Heart left ventricle (tissue), 16 donors: ENCODE data around the gene SIX5. TPM values are rescaled to one million over a fixed set of nuclear protein-coding genes. Genes with fewer than 3 reads are reported as not detected.

Source experiments
- ATAC-seq, 4 donors: fragments of 200-7000 bp; cut with Tn5 transposase; one replicate each; pipeline ENCODE4 v1.9.1; 2020 to 2022; ENCODE audit warnings: moderate library complexity in 4 of 4, mild to moderate bottlenecking in 3 of 4, moderate number of reproducible peaks in 1 of 4
- DNase-seq, 5 donors: peaks; one replicate each; pipeline ENCODE4 v3.0.0-alpha.2; 2020
- H3K27ac ChIP-seq, 12 donors: fragments of 200-600 bp; sonication (generic) in 4 of 12; one replicate each; pipeline versions ENCODE4 v1.5.0 to v1.8.0; 2016 to 2022; ENCODE audit warnings: mild to moderate bottlenecking in 2 of 12
- H3K27me3 ChIP-seq, 9 donors: fragments of 200-600 bp; sonication (generic) in 2 of 9; one replicate each; pipeline versions ENCODE4 v1.5.1 to v1.8.0; 2016 to 2022; ENCODE audit warnings: mild to moderate bottlenecking in 3 of 9
- H3K36me3 ChIP-seq, 9 donors: fragments of 200-600 bp; sonication (generic) in 2 of 9; one replicate each; pipeline versions ENCODE4 v1.5.0 to v1.8.0; 2018 to 2022; ENCODE audit warnings: mild to moderate bottlenecking in 2 of 9
- H3K4me1 ChIP-seq, 12 donors: fragments of 200-600 bp; sonication (generic) in 4 of 12; one replicate each; pipeline versions ENCODE4 v1.5.0 to v1.8.0; 2016 to 2022; ENCODE audit warnings: mild to moderate bottlenecking in 3 of 12
- H3K4me3 ChIP-seq, 12 donors: fragments of 200-600 bp; sonication (generic) in 4 of 12; one replicate each; pipeline versions ENCODE4 v1.5.0 to v1.8.0; 2017 to 2022; ENCODE audit warnings: mild to moderate bottlenecking in 9 of 12, moderate library complexity in 4 of 12
- H3K9me3 ChIP-seq, 12 donors: fragments of 200-600 bp; sonication (generic) in 4 of 12; one replicate each; pipeline versions ENCODE4 v1.5.0 to v1.8.0; 2016 to 2022; ENCODE audit warnings: mild to moderate bottlenecking in 1 of 12
- POLR2A ChIP-seq, 2 donors: fragments of 450-650 bp; IDR thresholded peaks; one replicate each; pipeline ENCODE4 v1.6.1; 2017; ENCODE audit warnings: antibody characterized with exemption in 2 of 2, mild to moderate bottlenecking in 2 of 2, moderate library complexity in 2 of 2
- WGBS, 4 donors: extraction: QIAGEN DNeasy Blood & Tissue Kit in 2 of 4; methylation state at CpG; one replicate each; pipeline versions ENCODE4 v1.1.5 to v1.1.7; 2013 to 2018; 5-methylcytosine and 5-hydroxymethylcytosine counted together
- intact Hi-C, 10 donors: fragments of 100-400 bp; cut with DNase I; formaldehyde crosslinking; loops; one replicate each; pipeline versions ENCODE4 v1.11.1 to v1.14.2; 2022
- polyA plus RNA-seq, 2 donors: library from polyadenylated mRNA; stranded (reverse); fragments of 200-250 nt; gene quantifications; one replicate each; pipeline ENCODE4 v1.2.3, GENCODE V29; 2013
- total RNA-seq, 9 donors: library from RNA; depleted of rRNA in 2 of 9; stranded (reverse); fragments of >200 nt in 2 of 9; fragmentation: NEBNext Ultra II Directional in 3 of 9; extraction: Animal tissue kit (Norgen Biotek cat#: 25700) in 3 of 9; gene quantifications; one replicate each; pipeline versions ENCODE4 v1.1.0 to v1.2.4, GENCODE V29; 2016 to 2023
- TF ChIP-seq, protein P1 (sequence below), 12 donors: fragments of 200-600 bp; sonication (generic) in 4 of 12; IDR thresholded peaks; one replicate each; pipeline versions ENCODE4 v1.5.0 to v1.8.0; 2018 to 2022; ENCODE audit warnings: antibody characterized with exemption in 12 of 12, mild to moderate bottlenecking in 5 of 12
- donor health status: ischemic (EF 13 %, LVEDD 7.1; RV severe dilation, severe dysfunction).
- donor health status: healthy with polysubstance abuse.
- donor health status: DM: no; HTN: yes; CAD: no.
- donor health status: DM: no; HTN: no; CAD: no.
- donor health status: ischemic (EF 25% LVEDD 6.9; RV normal size, moderate dysfunction).
- donor health status: ischemic (EF 25% LVEDD 5.7; RV mildly dilated, moderate dysfunction).
- donor health status: healthy.
- donor health status: DM: yes; HTN: yes; CAD: no.
- donor health status: ischemic (EF 35%, LVEDD 5.7; RV mildly dilated, moderate dysfunction).
- donor health status: nonischemic (EF 11% LVEDD 7.7; RV severe dilation, severe dysfunction).
- donor health status: DM: yes; HTN: yes; CAD: no.
- donor health status: PGD.
- donor health status: ischemic (EF 29% LVEDD 5.4; RV normal size, mild dysfunction).
- donor health status: nonischemic (EF 23%, LVEDD 6.1; RV moderate dilation, normal function).

SIX5 gene
- total and polyA plus RNA-seq, 11 donors: 13.7 to 24.0 (median 21.9) TPM

DNA sequence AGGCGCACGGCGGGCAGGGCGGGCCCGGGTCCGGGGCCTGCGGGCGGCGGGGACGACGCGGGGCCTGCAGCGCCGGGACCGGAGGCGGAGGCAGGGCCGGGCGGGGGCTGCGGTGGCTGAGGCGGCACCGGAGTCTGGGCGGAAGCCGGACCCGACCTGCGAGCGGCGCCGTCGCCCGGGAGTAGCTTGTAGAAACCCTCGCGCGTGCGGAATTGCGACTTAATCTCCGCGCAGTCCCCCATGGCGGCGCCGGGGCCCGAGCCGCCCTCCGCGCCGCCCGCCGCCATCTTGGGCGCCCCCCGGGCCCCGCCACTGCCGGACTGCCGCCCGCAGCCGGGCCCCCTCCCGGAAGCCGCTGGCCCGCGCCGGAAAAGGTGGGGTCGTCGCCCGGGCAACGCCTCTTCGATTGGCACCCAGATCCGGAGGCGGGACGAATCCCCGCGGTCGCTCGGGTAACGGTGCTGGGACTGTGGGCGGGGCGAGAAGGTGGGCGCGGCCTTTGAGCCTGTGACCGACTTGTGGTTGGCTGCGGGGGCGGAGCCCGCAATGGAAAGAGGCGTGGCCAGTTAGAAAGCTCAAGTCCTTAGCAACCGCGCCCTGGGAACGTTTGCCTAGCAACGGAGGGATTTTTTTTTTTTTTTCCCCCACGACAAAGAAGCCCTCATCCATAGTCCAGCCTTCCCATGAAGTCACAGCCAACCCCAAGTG lies 23.6 kb upstream of the SIX5 start, which contains the start of gene DMWD:
DMWD (minus strand) TSS at position 376 of the 708 bp plus-strand sequence; CDS start at position 287, 89 bp downstream.
- WGBS, 4 donors: 0 to 1% (median 1%) methylated on average over 49 to 86 of the region's 86 CpGs
- Histone ChIP-seq H3K4me3 (peak within 1 kb of the TSS; percentile 32 to 97 (median 72)), H3K9me3 (no peaks in the 10 kb centered on the region), H3K4me1 (peaks cover 0 to 41% (median 24%) of the 10 kb centered on the region in 12 donors), H3K36me3 (peaks cover 0 to 32% (median 27%) of the 10 kb centered on the region in 9 donors), H3K27me3 (peaks cover 0 to 53% (median 0%) of the 10 kb centered on the region in 9 donors), H3K27ac (peak within 1 kb of the TSS; percentile 70 to 92 (median 84))
- intact Hi-C loops: loop anchor here in 3 of 10 donors (1.0 to 2.0 kb wide), 3 partner anchors 22 to 76 kb away; no protein-coding TSS in a partner anchor
- ATAC-seq: peak; percentile 96 to 99 (median 97)
- TF ChIP-seq, protein P1, sequence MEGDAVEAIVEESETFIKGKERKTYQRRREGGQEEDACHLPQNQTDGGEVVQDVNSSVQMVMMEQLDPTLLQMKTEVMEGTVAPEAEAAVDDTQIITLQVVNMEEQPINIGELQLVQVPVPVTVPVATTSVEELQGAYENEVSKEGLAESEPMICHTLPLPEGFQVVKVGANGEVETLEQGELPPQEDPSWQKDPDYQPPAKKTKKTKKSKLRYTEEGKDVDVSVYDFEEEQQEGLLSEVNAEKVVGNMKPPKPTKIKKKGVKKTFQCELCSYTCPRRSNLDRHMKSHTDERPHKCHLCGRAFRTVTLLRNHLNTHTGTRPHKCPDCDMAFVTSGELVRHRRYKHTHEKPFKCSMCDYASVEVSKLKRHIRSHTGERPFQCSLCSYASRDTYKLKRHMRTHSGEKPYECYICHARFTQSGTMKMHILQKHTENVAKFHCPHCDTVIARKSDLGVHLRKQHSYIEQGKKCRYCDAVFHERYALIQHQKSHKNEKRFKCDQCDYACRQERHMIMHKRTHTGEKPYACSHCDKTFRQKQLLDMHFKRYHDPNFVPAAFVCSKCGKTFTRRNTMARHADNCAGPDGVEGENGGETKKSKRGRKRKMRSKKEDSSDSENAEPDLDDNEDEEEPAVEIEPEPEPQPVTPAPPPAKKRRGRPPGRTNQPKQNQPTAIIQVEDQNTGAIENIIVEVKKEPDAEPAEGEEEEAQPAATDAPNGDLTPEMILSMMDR (IDR thresholded peaks at IDR 0.05): no peak
- TF ChIP-seq POLR2A (IDR thresholded peaks at IDR 0.05): peak in 1 of 2 donors; percentile 70
- peak; percentile 99 to 100 (median 100) for DNase-seq

DNA sequence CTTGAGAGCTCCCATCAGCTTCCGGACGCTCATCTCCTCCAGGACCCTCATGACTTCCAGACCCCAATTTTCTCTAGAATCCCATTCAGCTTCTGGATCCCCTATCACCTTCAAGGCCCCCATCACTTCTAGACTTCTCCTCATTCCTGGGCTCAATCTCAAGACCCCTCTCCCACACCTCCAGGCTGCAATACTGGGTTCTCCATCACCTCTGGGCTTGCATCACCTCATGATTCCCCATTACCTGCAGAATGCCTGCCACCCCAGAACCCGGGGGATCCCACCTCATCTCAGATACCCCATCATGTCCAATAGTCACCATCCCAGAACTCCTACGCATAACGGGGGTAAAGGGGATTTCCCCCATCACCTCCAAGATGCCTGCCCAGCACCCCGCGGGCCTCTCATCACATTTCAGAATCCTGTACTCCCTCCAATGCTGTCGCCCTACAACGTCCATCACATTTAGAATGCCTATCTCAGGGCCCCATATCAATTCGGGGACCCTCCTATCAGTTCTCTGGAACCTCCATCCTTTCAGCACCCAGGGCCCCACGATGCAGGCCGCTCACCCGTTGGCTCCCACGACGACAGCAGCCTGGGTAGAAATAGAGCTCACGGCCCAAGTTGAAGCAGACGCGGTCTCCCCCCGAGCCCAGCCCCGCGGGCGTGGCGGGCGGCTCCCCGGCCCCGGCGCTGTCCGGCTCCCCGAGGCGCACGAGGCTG lies 22.9 kb upstream of the SIX5 start:
- no peaks in the 10 kb centered on the region for H3K9me3 ChIP-seq
- peak overlapping the region; percentile 32 to 97 (median 72) for H3K4me3 ChIP-seq
- H3K36me3 ChIP-seq: peaks cover 0 to 39% (median 34%) of the 10 kb centered on the region in 9 donors
- H3K27me3 ChIP-seq: peaks cover 0 to 54% (median 0%) of the 10 kb centered on the region in 9 donors
- TF ChIP-seq, protein P1 (IDR thresholded peaks at IDR 0.05): no peak
- TF ChIP-seq POLR2A (IDR thresholded peaks at IDR 0.05): no peak
- H3K4me1 ChIP-seq: peaks cover 0 to 43% (median 24%) of the 10 kb centered on the region in 12 donors
- DNase-seq: no peak
- WGBS, 4 donors: 5 to 7% (median 7%) methylated on average over 30 to 31 of the region's 31 CpGs
- H3K27ac ChIP-seq: peak overlapping the region; percentile 70 to 92 (median 84)
- intact Hi-C loops: loop anchor here in 3 of 10 donors (2.0 kb wide), 2 partner anchors 21 to 75 kb away; no protein-coding TSS in a partner anchor
- ATAC-seq: no peak

DNA sequence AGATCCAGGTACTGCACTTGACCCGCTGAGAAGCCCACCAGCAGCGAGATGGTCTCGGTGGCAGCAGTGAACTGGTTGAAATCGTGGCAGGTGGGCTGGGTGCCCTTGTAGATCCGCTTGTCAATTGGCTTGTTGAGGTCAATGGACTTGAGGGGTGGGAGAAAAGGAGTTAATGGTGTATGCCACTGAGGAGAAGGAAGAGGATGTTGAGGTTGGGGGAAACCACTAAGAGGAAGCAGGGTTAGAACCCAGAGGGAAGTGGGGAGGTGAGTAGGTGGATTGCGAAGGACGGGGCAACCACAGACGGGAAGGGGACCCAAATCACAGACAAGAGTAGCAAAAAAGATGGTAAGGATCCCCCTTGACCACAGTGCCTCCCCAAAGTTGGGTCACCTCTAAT lies 21.9 kb upstream of the SIX5 start:
- TF ChIP-seq, protein P1 (IDR thresholded peaks at IDR 0.05): no peak
- TF ChIP-seq POLR2A (IDR thresholded peaks at IDR 0.05): no peak
- intact Hi-C loops: no loop called here
- H3K4me3 ChIP-seq: peak overlapping the region in 4 of 12 donors; percentile 70 to 92 (median 80)
- 77 to 85% (median 81%) methylated on average over 8 of the region's 8 CpGs for WGBS, 4 donors
- DNase-seq (no peak), ATAC-seq (no peak)
- H3K4me1 ChIP-seq: peaks cover 0 to 51% (median 27%) of the 10 kb centered on the region in 12 donors
- H3K27me3 ChIP-seq: peaks cover 0 to 54% (median 0%) of the 10 kb centered on the region in 9 donors
- no peak overlapping the region for H3K27ac ChIP-seq
- H3K9me3 ChIP-seq: no peaks in the 10 kb centered on the region
- peaks cover 0 to 49% (median 43%) of the 10 kb centered on the region in 9 donors for H3K36me3 ChIP-seq
